ENCODE data around the gene FRMD3. TPM values are rescaled to one million over a fixed set of nuclear protein-coding genes. Genes with fewer than 3 reads are reported as not detected.

The FRMD3 gene
- total and polyA plus RNA-seq, 11 donors, result 28.9 to 195 (median 82.4) TPM

GRCh38 chr9:83569326-83569725 lies 31.1 kb upstream of the FRMD3 start:
- no peaks in the 10 kb centered on the region for H3K27me3 ChIP-seq
- ATAC-seq (no peak), DNase-seq (no peak)
- TF ChIP-seq POLR2A (IDR thresholded peaks at IDR 0.05) (no peak), CTCF (IDR thresholded peaks at IDR 0.05) (no peak)
- H3K9me3 ChIP-seq, result no peaks in the 10 kb centered on the region
- H3K27ac ChIP-seq, result no peak overlapping the region
- H3K4me1 ChIP-seq, result peaks cover 0 to 34% (median 4%) of the 10 kb centered on the region in 12 donors
- intact Hi-C loops (cut with DNase I), result no loop called here
- 41 to 56% (median 54%) methylated on average over 2 of the region's 2 CpGs for WGBS, 4 donors
- H3K4me3 ChIP-seq, result no peak overlapping the region
- no peaks in the 10 kb centered on the region for H3K36me3 ChIP-seq

DNA sequence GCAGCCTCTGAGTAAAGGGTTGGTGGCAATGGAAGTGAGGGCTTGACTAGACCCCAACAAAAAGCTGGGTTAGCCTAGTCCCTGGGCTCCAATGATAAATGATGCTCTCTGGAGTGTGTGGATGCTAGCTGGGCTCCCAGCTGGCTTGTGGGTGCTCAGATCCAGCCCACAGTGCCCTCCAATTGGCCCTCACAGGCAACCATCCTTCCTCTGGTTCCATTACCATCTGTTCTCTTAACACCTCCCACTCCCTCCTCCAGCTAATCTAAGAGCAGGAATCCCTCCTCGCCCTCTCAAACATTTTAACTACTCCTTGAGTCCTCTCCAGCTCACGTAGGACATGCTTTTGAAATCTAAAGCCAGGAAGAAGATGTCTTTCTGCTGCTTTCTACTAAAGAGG lies 25.2 kb upstream of the FRMD3 start:
- 87 to 92% (median 91%) methylated on average over 2 of the region's 2 CpGs for WGBS, 4 donors
- H3K36me3 ChIP-seq, result no peaks in the 10 kb centered on the region
- DNase-seq, result no peak
- peaks cover 0 to 6% (median 0%) of the 10 kb centered on the region in 12 donors for H3K4me1 ChIP-seq
- H3K27me3 ChIP-seq, result no peaks in the 10 kb centered on the region
- TF ChIP-seq POLR2A (IDR thresholded peaks at IDR 0.05) (no peak), CTCF (IDR thresholded peaks at IDR 0.05) (no peak)
- H3K9me3 ChIP-seq, result no peaks in the 10 kb centered on the region
- H3K4me3 ChIP-seq, result no peak overlapping the region
- ATAC-seq, result no peak
- H3K27ac ChIP-seq, result no peak overlapping the region
- intact Hi-C loops (cut with DNase I), result no loop called here

DNA sequence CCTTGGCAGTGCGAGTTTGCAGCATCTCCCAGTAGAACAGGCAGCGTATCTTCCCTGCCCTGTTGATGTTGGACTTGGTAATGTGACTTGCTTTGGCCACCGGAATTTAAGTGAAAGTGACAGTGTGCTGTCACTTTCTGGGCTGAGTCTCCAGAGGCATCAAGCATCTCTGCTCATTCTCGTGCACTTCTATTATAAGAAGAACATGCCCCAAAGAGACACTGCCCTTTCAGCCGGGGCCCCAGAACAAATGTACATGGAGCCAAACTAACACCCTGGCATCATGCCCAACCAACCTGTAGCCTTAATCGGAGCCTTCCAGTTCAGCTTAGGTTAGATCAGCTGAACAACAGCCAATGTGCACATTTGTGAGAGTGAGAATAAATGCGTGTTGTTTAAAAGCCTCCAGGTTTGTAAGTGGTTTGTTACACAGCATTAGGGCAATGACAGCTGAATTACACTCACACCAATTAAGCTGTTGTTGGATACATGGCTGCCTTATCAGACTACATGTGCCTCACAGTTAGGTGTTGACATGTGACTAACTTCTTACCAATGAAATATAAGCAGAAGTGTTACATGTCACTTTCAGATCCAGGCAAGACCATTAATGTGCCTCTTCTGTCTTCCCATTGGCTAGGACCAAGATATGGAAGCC lies 22.1 kb upstream of the FRMD3 start:
- DNase-seq, result peak in 1 of 5 donors; percentile 77
- 42 to 52% (median 50%) methylated on average over 7 of the region's 7 CpGs for WGBS, 4 donors
- Histone ChIP-seq H3K27me3 (no peaks in the 10 kb centered on the region), H3K4me1 (peaks cover 0 to 6% (median 0%) of the 10 kb centered on the region in 12 donors), H3K9me3 (no peaks in the 10 kb centered on the region), H3K36me3 (no peaks in the 10 kb centered on the region), H3K27ac (peak overlapping the region in 2 of 12 donors; percentile 6 to 7), H3K4me3 (no peak overlapping the region)
- peak; percentile 89 to 96 (median 92) for ATAC-seq
- intact Hi-C loops (cut with DNase I), result no loop called here
- TF ChIP-seq POLR2A (IDR thresholded peaks at IDR 0.05) (no peak), CTCF (IDR thresholded peaks at IDR 0.05) (no peak)

GRCh38 chr9:83557771-83558170 lies 19.6 kb upstream of the FRMD3 start:
- intact Hi-C loops (cut with DNase I), result no loop called here

More at GRCh38 chr9:83557771-83558170, 19.6 kb upstream of the FRMD3 start:
- Histone ChIP-seq H3K27me3 (no peaks in the 10 kb centered on the region), H3K9me3 (peaks cover 0 to 8% (median 0%) of the 10 kb centered on the region in 12 donors), H3K4me1 (peaks cover 0 to 6% (median 0%) of the 10 kb centered on the region in 12 donors), H3K4me3 (no peak overlapping the region), H3K27ac (no peak overlapping the region), H3K36me3 (no peaks in the 10 kb centered on the region)
- DNase-seq (no peak), ATAC-seq (no peak)
- no peak for TF ChIP-seq CTCF (IDR thresholded peaks at IDR 0.05)
- no peak for TF ChIP-seq POLR2A (IDR thresholded peaks at IDR 0.05)
